Stimulated activated CD4-positive, alpha-beta T cell treated with anti-CD3 and anti-CD28 coated beads, Interleukin-4, amount 100 ng/mL, for 24 hours (primary cell): ENCODE data around the gene JAZF1.

Experiments
- DNase-seq: peaks from one replicate; pipeline ENCODE4 v3.0.0-alpha.2; 2020

The JAZF1 gene

DNA sequence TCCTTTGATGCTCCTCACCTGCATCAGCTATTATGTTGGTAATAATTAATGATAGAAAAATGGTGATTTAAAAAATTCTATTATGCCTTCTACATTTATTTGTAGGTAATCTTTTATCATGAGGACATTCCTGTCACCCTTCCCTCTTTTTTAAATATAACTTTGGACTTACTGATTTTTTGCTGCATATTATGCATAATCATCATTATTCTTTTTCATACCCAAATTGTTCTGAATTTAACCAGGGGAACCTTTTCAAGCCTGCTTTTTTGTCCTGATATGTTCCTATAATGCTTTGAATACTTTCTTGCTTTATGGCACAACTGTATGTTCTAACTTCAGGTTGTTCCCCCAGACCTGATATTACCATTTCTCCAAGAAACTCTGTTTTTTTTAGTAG lies 392.2 kb downstream of the JAZF1 start:
- DNase-seq: no peak

- DNase-seq: peak; percentile 47
Measured at GRCh38 chr7:27784399-27785053, 396.1 kb downstream of the JAZF1 start.

- no peak for DNase-seq
Measured at GRCh38 chr7:27782849-27783248, 397.7 kb downstream of the JAZF1 start.

DNA sequence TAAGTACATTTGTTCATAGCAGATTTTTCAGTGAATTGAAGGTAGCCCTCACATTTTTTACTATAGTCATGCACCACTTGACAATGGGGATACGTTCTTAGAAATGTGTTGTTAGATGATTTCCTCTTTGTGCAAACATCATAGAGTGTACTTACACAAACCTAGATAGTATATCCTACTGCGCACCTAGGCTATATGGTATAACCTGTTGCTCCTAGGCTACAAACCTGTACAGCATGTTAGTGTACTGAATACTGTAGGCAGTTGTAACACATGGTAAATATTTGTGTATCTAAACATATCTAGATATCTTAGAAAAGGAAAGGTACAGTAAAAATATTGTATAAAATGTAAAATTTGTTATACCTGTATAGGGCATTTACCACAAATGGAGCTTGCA lies 399.4 kb downstream of the JAZF1 start:
- no peak for DNase-seq
